Measurements from ENCODE around the gene PMM1.
A peak's percentile ranks its signal among the peaks of the same experiment; 100 is the strongest.
"Not testable (repeated sequence)": the region's sequence is repeated elsewhere in the genome, so short reads cannot be mapped to it uniquely, and the experiment has no call there.

PMM1 gene

DNA sequence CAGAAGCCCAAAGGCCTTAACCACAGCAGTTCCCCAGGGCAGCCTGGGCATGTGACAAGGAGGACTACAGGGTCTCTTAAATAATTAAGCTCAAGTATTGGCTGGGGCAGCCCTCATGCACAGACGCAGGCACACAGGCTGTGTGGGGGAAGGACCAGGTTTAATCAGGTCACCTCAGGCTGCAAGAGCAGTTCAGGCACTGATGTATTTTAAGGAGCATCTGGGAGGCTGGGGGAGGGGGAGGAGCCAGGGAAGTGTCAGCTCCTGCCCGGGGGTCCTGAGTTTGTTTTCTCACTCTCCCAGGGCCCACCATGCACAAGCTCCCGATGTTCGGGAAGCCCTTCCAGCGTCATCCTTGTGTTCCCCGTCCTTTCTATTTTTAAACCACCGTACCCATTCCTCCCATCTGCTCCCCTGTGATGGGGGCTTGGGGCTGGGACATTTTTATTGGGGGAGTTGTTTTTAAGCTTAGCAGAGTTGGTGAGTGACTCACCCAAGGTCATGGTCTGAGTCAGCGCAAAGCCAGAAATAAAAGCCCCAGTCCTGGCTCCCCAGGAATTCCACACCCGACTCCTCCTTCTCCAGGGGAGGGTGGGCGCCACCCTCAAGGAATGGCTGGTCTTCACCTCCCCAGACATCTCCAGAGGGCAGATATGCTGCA, 26.5 kb downstream of the PMM1 start:
- DNase-seq (ENCODE audit: low read depth), result no peak

- no peak for DNase-seq (ENCODE audit: low read depth)
Observed at GRCh38 chr22:41562461-41562860, 27.2 kb downstream of the PMM1 start.

- DNase-seq (ENCODE audit: low read depth), result no peak
Observed at GRCh38 chr22:41561788-41562187, 27.9 kb downstream of the PMM1 start.

GRCh38 chr22:41561335-41561734, 28.3 kb downstream of the PMM1 start:
- DNase-seq (ENCODE audit: low read depth), result no peak

GRCh38 chr22:41560095-41560471, 29.6 kb downstream of the PMM1 start:
- no peak for DNase-seq (ENCODE audit: low read depth)

- DNase-seq (ENCODE audit: low read depth), result not testable (repeated sequence)
Observed at GRCh38 chr22:41558241-41558630, 31.4 kb downstream of the PMM1 start.

DNA sequence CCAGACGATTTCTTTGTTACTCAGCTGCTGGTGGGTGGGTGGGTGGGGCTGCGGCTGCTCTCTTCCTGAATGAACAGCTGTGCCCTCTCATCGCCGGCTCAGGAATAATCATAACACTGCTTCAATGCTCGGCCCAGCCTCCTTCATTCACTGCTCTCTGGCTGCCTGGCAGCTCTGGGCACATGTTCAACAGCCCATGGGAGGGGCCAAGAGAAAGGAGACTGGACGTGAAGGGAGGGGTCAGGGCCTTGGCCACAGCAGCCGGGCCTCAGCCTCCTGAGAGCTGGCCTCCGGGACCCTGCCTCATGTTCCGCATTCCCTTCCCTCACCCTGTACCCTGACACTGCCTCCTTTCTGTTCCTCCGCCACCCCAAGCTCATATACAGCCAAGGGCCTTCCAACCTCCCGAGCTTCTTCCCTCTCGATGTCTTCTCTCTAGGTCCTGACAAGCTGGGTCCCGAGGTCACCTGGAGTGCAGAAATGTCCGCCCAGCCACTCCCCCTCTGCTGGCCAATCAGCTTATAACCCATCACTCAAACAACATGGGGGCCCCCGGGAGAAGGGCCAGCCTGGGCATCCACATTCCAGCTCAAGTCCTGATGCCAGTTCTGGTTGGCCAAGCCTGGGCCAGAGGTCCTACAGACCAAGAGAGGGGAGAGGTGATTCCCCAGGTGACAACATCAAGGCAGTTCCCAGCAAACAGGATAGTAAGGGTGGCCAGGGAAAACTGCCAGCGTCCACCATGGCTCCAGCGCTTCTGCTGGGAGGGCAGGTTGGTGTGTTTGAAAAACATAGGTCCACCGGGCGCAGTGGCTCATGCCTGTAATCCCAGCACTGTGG, 32.0 kb downstream of the PMM1 start:
- DNase-seq (ENCODE audit: low read depth), result no peak

DNA sequence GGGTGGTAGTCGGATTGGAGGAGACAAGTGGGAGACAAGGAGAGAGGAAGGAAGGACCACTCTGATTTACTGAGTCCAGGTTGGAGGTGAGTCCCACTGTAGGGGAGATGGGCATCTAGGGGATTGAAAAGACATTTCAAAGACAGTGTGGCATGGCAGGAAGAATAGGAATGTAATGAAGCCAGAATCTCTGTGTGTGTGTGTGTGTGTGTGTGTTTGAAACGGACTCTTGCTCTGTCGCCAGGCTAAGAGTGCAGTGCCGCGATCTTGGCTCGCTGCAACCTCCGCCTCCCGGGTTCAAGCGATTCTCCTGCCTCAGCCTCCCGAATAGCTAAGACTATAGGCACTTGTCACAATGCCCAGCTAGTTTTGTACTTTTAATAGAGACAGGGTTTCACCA, 33.1 kb downstream of the PMM1 start:
- no peak for DNase-seq (ENCODE audit: low read depth)

DNA sequence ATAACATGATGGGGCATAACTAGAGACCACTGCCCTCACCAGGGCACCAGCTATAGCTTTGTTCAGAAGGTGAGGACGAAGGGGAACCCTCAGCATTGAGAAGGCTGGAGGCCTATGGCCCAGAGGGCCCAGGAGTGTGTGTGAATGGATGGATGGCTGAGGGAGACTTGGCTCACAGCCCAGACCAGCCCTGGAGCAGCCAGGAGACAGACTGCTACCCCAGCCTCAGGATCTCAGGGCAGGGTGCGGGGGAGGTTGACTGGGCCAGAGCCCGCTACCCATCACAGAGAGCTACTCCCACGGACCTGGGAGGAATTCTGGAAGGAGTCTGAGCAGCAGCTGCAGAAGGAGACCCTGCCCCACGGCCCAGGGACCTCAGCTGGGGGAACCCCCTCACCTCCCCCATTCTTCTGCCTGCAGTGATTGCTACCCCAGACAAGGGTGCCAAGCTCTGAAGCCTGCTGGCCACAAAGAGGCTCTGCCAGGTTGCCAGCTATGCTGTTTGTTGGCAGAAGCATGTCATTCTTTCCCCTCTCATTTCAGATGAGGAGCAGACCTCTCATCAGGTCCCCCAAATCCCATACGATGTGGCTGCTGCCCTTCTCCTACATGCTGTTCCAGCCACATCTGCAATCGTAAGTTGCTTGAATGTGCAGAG, 34.2 kb downstream of the PMM1 start:
- no peak for DNase-seq (ENCODE audit: low read depth)

DNA sequence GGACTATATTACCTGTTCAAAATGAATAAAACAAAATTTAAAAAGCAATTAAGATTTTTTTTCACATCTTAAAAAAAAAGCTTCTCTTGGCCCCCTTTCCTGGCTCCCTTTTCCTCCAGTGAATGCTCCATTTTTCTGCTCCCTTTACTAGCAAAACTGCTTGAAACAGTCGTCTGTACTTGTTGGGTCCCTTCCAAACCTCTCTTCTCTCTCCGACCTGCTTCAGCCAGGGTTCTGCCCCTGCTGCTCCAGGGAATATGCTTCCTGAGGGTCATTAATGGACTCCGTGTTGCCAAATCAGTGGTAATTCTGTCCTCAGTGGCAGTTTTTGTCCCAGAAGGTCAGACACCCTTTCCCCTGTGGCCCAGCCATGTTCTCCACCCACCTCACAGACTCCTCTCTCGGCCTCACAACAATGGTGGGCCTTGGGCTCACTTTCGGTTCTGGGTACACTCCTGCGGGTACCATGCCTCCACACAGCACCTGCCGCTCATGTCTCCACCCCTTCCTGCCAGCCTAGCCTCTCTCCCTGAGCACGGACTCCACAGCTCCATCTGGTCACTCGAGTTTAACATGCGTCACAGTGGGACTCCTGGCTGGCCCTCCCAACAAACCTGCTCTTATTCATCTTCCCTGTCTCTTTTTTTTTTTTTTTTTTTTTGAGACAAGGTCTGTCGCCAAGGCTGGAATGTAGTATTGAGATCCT, 37.6 kb downstream of the PMM1 start:
- DNase-seq (ENCODE audit: low read depth), result no peak

- DNase-seq (ENCODE audit: low read depth), result no peak
Observed at GRCh38 chr22:41550952-41551491, 38.6 kb downstream of the PMM1 start.

- DNase-seq (ENCODE audit: low read depth), result no peak
Observed at GRCh38 chr22:41548830-41549211, 40.8 kb downstream of the PMM1 start.

DNA sequence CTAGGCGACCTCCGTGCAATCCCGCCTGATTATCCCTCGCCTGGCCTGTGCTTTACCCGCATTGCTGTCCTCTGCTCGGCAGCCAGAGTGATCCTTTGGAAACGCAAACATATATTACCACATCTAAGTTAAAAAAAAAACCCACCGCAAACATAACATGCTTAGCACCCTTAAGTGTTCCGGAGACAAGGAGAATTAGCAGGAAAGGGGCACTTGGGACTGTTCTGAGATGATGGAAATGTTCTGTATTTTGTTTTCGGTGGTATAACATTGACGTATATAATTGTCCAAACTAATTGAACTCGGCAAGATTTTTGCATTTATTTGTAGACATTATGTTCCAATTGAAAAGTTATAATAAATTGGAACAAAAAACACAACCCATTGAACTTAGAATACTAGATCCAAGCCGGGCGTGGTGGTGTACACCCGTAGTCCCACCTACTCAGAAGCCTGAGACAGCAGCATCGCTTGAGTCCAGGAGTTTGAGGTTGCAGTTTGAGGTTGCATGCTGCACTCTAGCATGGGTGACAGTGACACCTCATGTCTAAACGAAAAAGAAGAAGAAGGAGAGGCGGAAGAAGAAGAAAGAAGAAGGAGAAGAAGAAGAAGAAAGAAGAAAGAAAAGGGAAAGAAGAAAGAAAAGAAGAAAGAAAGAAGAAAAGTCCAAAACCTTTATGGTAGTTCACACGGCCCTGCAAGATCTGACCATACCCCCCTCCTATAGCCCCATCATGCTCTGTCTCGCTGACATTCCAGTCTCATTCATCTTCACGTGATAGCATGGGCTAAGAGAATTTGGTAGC, 44.8 kb downstream of the PMM1 start:
- DNase-seq (ENCODE audit: low read depth), result no peak

DNA sequence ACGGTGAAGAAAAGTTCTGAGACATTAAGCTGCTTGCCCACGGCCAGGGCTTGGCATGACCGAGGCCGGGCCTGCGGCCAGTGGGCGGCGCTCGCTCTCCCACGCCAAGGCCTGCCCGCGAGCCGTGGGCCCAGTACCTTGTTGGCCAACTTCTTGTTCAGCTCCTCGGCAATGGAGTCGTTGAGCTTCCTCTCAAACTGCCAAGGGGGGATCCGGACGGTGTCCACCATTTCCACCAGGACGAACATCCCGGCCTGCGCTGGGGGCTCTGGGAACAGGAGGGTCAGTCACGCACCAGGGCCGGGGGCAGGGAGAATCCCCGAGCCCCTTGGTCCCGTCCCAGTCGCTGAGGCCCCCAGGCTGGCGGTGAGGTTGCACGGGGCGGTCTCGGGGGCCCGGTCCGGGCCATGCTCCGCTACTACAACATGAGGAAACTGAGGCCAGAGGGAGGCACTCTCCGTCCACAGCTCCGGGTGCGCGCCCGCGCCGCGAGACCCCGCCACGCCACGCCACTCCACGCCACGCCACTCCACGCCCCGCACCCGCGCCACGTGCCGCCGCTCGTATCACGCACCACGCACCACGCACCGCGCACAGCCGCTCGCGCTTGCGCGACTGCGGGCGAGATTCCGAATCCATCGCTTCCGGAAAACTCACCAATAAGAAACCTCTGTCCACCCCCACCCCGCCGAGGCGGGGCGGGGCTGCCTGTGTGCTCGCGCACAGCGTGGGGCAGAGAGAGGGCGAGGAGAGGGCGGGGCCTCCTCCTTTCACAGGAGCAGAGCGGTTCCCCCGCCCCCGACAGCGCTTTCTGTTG, 45.6 kb downstream of the PMM1 start, which contains the start of gene POLR3H:
TSS of gene POLR3H (minus strand) at position 617 of the 817 bp plus-strand sequence. CDS start at position 248, 369 bp downstream.
- DNase-seq (ENCODE audit: low read depth), result peak; percentile 97

DNA sequence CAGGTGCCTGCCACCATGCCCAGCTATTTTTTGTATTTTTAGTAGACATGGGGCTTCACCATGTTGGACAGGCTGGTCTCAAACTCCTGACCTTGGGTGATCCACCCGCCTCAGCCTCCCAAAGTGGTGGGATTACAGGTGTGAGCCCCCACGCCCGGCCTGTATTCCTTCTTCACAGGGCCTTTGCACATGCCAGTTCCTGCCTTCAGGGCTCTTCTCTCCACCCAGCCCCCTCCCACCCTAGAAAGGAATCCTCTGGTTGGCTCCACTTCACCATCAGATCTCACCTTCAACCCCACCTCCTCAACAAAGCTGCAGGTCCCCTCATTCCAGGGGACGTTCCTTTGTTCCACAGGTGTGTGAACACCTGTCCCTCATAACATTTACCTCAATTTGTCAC, 47.4 kb downstream of the PMM1 start:
- no peak for DNase-seq (ENCODE audit: low read depth)

GRCh38 chr22:41541484-41541883, 48.2 kb downstream of the PMM1 start:
- DNase-seq (ENCODE audit: low read depth), result no peak

DNA sequence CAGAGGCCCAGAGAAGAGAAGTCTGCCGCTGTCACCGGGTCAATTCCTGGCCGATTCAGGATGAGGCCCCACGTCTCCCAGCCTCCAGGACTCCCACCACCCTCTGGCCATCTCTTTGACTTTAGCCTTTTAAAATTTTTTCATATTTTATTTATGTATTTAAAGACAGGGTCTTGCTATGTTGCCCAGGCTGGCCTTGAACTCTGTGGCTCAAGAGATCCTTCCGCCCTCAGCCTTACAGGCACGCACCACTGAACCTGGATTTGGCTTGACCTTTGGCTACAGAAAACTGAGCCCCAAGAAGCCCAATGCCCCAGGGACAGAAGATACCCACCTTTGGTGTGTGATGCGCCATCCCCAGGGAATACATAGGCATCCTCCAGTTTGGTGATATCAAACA, 49.3 kb downstream of the PMM1 start:
- DNase-seq (ENCODE audit: low read depth), result no peak

DNA sequence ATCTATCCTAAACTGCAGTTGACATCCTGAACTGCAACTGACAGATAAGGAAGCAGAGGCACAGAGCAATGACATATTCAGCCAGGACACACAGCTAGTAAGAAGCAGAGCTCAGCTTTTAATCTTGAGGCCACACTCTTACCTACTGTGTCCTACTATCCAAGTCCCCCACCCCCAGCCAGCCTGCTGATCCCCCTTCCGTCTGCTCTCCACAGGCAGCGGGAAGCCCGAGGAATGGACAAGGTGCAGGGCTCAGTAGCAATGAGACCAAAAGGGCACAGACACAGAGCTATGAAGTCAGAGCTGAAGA, 49.7 kb downstream of the PMM1 start:
- DNase-seq (ENCODE audit: low read depth), result no peak

GRCh38 chr22:41539146-41540005, 50.3 kb downstream of the PMM1 start:
- no peak for DNase-seq (ENCODE audit: low read depth)

DNA sequence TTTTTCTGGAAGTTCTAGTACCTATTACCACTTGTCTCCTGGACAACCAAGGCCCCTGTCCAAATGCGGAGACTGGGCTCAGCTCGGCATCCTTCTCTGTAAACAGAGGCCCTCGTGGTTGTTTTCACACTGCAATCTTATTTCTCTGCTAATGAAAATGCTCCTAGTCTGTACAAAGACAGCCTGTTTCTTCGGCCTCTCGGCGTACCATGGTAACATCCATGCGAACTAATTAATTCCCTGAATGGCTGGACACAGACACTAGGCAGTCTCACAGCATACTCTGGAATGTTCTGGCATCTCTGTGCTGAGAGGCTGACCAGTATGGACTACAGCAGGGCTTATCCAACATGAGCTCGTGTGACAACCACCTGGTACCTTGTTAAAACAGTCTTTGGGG, 51.1 kb downstream of the PMM1 start:
- no peak for DNase-seq (ENCODE audit: low read depth)

All from activated T-helper 9 cell treated with anti-CD3 and anti-CD28 coated beads, Interleukin-2, amount 50 U/mL, for 16 hours (primary cell).